Measurements from ENCODE around the gene ASB6. TPM values are rescaled to one million over a fixed set of nuclear protein-coding genes. Genes with fewer than 3 reads are reported as not detected.

ASB6 gene
- total and polyA plus RNA-seq, 2 of the 13 experiments (the other 11 are each of a cell fraction or from before 2014, with no cell fraction given), result 8.2 to 8.4 TPM

DNA sequence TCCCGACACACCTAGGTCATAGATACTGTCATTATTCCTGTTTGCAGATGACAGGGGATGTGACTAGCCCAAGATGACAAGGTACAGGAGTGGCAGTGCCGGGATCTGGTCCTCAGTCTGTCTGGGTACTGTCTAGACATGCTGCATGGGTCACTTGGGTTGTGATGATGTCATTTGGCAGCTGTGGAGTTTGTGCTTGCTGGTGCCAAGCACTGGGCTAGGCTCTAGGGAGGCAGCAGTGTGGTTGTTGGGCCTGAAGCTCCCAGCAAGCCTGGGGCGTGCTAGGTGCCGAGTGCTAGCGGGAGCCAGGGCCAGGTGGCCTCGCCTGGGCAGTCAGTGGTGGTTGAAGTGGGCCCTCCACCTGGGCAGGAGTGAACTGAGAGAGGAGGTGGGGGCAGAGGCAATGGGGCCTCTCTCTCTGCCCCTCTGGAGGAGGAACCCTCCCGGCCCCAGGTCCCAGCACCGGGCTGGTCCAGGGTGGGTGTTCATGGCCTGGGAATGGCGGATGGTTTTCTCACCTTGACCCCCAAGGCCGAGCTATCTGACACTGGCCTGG lies 8.8 kb upstream of the ASB6 start:
- Histone ChIP-seq H3K79me2 (ENCODE audit: insufficient read depth, low read length) (no peaks in the 10 kb centered on the region), H3K27me3 (ENCODE audit: control insufficient read depth in 1 of 2, insufficient read depth in 2 of 2, low read length in 2 of 2) (peaks cover 13 to 61% of the 10 kb centered on the region in 2 experiments), H3K9me3 (ENCODE audit: low read length) (no peaks in the 10 kb centered on the region), H3K27ac (ENCODE audit: extremely low read length, insufficient read depth, low read length) (no peak overlapping the region), H3K36me3 (replicated peaks in 1 of 2; ENCODE audit: control insufficient read depth in 1 of 2, insufficient read depth in 2 of 2, low read length in 2 of 2) (no peaks in the 10 kb centered on the region), H3K4me1 (ENCODE audit: insufficient read depth, low read length) (peaks cover 12% of the 10 kb centered on the region; the same call in 1 of the 2 replicates), H2AFZ (ENCODE audit: low read length) (no peak overlapping the region), H3K4me3 (replicated peaks in 1 of 3; ENCODE audit: insufficient read depth in 1 of 3, low read depth in 2 of 3, low read length in 3 of 3) (no peak overlapping the region), H3K4me2 (ENCODE audit: low read depth, low read length) (no peak overlapping the region), H4K20me1 (ENCODE audit: insufficient read depth, low read length) (no peaks in the 10 kb centered on the region), H3K9ac (ENCODE audit: insufficient read depth, low read depth, low read length) (no peak overlapping the region)
- in situ Hi-C loops (cut with HindIII; ENCODE audit: extremely low pct_ligation_motif_present, low pct_unique_long_range_greater_than_20kb), result no loop called here
- intact Hi-C loops (cut with micrococcal nuclease; ENCODE audit: unreplicated experiment), result no loop called here
- TF ChIP-seq CREB1 (IDR thresholded peaks at IDR 0.05) (0 out of 2 replicates have a peak, but pooled peaks have one; percentile 7), CREB1 (CRISPR knock-in tag; IDR thresholded peaks at IDR 0.05) (no peak), ATF7 (IDR thresholded peaks at IDR 0.05) (peak; percentile 69; the same call in 1 of the 2 replicates), ATF7 (CRISPR knock-in tag; IDR thresholded peaks at IDR 0.05) (no peak), REL (CRISPR knock-in tag; conservative IDR thresholded peaks at IDR 0.05) (no peak)
- TF ChIP-seq, protein P1, sequence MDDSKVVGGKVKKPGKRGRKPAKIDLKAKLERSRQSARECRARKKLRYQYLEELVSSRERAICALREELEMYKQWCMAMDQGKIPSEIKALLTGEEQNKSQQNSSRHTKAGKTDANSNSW (CRISPR knock-in tag; IDR thresholded peaks at IDR 0.05; ENCODE audit: borderline replicate concordance), result no peak
- 15% methylated on average over 4 of the region's 10 CpGs for WGBS (ENCODE audit: low lambda C conversion rate)
- POLR2A ChIA-PET, result no interaction called here
- DNase-seq (ENCODE audit: low spot score) (no peak), ATAC-seq (no peak), FAIRE-seq (no peak)
- CTCF ChIA-PET (ENCODE audit: low intra/inter-chr PET ratio, low total read pairs), result no interaction called here
- BruUV-seq (replicated peaks), result no TSS peak

DNA sequence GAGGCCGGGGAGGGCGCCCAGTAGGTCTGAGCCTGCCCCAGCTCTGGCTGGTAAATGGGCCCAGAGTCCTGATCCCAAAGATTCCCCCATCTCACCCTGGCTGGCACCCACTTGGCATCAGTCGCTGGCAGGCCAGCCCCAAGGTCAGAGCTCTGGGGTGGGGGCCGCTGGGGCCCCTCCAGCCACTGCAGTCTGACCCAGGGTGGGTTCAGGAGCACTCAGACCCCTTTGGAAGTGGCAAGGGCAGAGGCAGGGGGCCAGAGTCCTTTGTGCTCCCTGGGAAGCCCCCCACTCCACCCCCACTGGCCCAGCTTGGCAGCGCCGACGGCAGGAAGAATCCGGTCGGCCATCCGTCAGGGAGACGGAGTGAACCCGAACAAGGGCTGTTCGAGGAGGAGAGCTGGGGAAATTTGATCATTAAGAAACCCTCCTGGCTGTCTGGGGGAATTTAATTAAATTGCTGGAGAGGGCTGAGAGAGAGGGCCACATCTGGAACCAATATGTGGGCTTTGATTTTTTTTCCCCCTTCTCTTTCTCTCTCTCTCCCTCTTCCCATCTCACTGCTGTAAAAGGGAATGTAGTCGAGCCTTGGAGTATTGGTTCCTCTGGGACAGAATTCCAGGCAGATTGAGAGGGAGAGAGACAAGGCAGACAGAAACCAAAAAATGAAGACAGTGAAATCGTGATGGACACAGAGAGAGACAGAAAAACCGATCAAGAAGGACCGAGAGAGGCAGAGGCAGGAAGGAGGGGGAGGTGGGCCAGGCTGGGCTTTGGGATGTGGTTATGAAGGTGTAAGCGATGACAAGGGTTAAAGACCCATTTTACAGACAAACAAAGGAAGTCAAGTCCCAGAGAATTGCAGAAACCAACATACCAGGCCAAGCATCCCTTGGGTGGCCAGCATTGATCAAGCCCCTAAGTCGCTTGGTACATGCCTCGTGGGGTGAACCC lies 8.1 kb upstream of the ASB6 start:
- Histone ChIP-seq H4K20me1 (ENCODE audit: insufficient read depth, low read length) (no peaks in the 10 kb centered on the region), H3K9ac (ENCODE audit: insufficient read depth, low read depth, low read length) (no peak overlapping the region), H3K4me3 (replicated peaks in 1 of 3; ENCODE audit: insufficient read depth in 1 of 3, low read depth in 2 of 3, low read length in 3 of 3) (no peak overlapping the region), H3K36me3 (replicated peaks in 1 of 2; ENCODE audit: control insufficient read depth in 1 of 2, insufficient read depth in 2 of 2, low read length in 2 of 2) (no peaks in the 10 kb centered on the region), H2AFZ (ENCODE audit: low read length) (no peak overlapping the region), H3K27ac (ENCODE audit: extremely low read length, insufficient read depth, low read length) (no peak overlapping the region), H3K79me2 (ENCODE audit: insufficient read depth, low read length) (no peaks in the 10 kb centered on the region), H3K4me1 (ENCODE audit: insufficient read depth, low read length) (peaks cover 13% of the 10 kb centered on the region), H3K27me3 (ENCODE audit: control insufficient read depth in 1 of 2, insufficient read depth in 2 of 2, low read length in 2 of 2) (peaks cover 13 to 53% of the 10 kb centered on the region in 2 experiments), H3K9me3 (ENCODE audit: low read length) (no peaks in the 10 kb centered on the region), H3K4me2 (ENCODE audit: low read depth, low read length) (no peak overlapping the region)
- in situ Hi-C loops (cut with HindIII; ENCODE audit: extremely low pct_ligation_motif_present, low pct_unique_long_range_greater_than_20kb), result loop anchor here (10.0 kb wide), 1 partner anchor 135 kb away; no protein-coding TSS in a partner anchor
- WGBS (ENCODE audit: low lambda C conversion rate), result 33% methylated on average over 15 of the region's 20 CpGs
- POLR2A ChIA-PET, result no interaction called here
- no TSS peak for BruUV-seq (replicated peaks)
- FAIRE-seq (no peak), DNase-seq (ENCODE audit: low spot score) (no peak), ATAC-seq (no peak)
- CTCF ChIA-PET (ENCODE audit: low intra/inter-chr PET ratio, low total read pairs), result no interaction called here
- intact Hi-C loops (cut with micrococcal nuclease; ENCODE audit: unreplicated experiment), result no loop called here
- TF ChIP-seq, protein P2, sequence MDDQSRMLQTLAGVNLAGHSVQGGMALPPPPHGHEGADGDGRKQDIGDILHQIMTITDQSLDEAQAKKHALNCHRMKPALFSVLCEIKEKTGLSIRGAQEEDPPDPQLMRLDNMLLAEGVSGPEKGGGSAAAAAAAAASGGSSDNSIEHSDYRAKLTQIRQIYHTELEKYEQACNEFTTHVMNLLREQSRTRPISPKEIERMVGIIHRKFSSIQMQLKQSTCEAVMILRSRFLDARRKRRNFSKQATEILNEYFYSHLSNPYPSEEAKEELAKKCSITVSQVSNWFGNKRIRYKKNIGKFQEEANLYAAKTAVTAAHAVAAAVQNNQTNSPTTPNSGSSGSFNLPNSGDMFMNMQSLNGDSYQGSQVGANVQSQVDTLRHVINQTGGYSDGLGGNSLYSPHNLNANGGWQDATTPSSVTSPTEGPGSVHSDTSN (CRISPR knock-in tag; IDR thresholded peaks at IDR 0.05; ENCODE audit: borderline replicate concordance), result no peak
- TF ChIP-seq TMF1 (CRISPR knock-in tag; IDR thresholded peaks at IDR 0.05; ENCODE audit: low read depth), result no peak
- TF ChIP-seq ZNF562 (CRISPR knock-in tag; IDR thresholded peaks at IDR 0.05; ENCODE audit: borderline replicate concordance), result no peak
- no peak for TF ChIP-seq ZNF136 (CRISPR knock-in tag; IDR thresholded peaks at IDR 0.05; ENCODE audit: low read depth)
- no peak for TF ChIP-seq ZNF564 (CRISPR knock-in tag; IDR thresholded peaks at IDR 0.05)
- no peak for TF ChIP-seq ZNF431 (CRISPR knock-in tag; IDR thresholded peaks at IDR 0.05; ENCODE audit: borderline replicate concordance, low read depth)
- no peak for TF ChIP-seq ATF7-NPFF (CRISPR knock-in tag; IDR thresholded peaks at IDR 0.05; ENCODE audit: low read depth)
